Type B pancreatic cell (in vitro differentiated cells): ENCODE measurements around the gene ADSL. TPM values are rescaled to one million over a fixed set of nuclear protein-coding genes. Genes with fewer than 3 reads are reported as not detected.
"Not testable (repeated sequence)": the region's sequence is repeated elsewhere in the genome, so short reads cannot be mapped to it uniquely, and the experiment has no call there.

ENCODE experiments used
- DNase-seq: peaks from one replicate; pipeline ENCODE4 v3.0.0; 2021; ENCODE audit warnings: mixed read lengths; ENCODE audit not compliant: unreplicated experiment; ENCODE audit errors: extremely low spot score
- H3K27ac Mint-ChIP-seq: 2 replicates; pipeline ENCODE4 v1.8.0; 2021; ENCODE audit warnings: mild to moderate bottlenecking, mixed read lengths
- H3K27me3 Mint-ChIP-seq: 2 replicates; pipeline ENCODE4 v1.8.0; 2021; ENCODE audit warnings: mixed read lengths
- H3K36me3 Mint-ChIP-seq: 2 replicates; pipeline ENCODE4 v1.8.0; 2021; ENCODE audit warnings: mixed read lengths
- H3K4me1 Mint-ChIP-seq: one replicate; pipeline ENCODE4 v1.8.0; 2021; ENCODE audit warnings: mixed read lengths; ENCODE audit not compliant: unreplicated experiment
- H3K4me3 Mint-ChIP-seq: 2 replicates; pipeline ENCODE4 v1.8.0; 2021; ENCODE audit warnings: mild to moderate bottlenecking, mixed read lengths
- H3K9me3 Mint-ChIP-seq: 2 replicates; pipeline ENCODE4 v1.8.0; 2021; ENCODE audit warnings: mixed read lengths
- total RNA-seq: library from RNA; stranded (reverse); gene quantifications from 2 replicates; pipeline ENCODE4 v1.2.1, GENCODE V29; 2021; ENCODE audit warnings: low replicate concordance
- TF ChIP-seq, protein P1 (sequence below): fragments of 200-600 bp; sonication (generic); conservative IDR thresholded peaks from 2 replicates; pipeline ENCODE4 v1.5.0; 2021; ENCODE audit warnings: antibody characterized with exemption, mild to moderate bottlenecking

The ADSL gene
- total RNA-seq, 1 donor from 2014 or later: 82.8 TPM

DNA sequence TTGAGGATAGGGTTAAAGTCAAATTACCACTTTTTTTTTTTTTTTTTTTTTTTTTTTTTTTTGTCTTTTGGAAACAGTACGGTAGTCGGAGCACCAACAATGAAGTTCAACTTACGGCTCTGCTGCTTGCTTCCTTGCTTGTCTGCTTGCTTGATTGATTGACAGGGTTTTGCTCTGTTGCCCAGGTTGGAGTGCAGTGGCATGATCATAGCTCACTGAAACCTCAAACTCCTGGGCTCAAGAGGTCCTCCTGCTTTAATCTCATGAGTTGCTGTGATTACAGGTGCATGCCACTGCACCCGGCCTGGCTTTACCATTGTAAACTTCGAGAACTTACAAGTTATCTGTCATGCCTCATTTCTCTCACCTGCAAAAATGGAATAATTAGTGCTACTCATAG lies 29.8 kb downstream of the ADSL start:
- Mint-ChIP-seq H3K4me1 (peaks cover 6% of the 10 kb centered on the region), H3K27me3 (no peaks in the 10 kb centered on the region), H3K9me3 (no peaks in the 10 kb centered on the region), H3K36me3 (peaks cover 4% of the 10 kb centered on the region), H3K27ac (no peak overlapping the region), H3K4me3 (no peak overlapping the region)
- DNase-seq: no peak
- TF ChIP-seq, protein P1, sequence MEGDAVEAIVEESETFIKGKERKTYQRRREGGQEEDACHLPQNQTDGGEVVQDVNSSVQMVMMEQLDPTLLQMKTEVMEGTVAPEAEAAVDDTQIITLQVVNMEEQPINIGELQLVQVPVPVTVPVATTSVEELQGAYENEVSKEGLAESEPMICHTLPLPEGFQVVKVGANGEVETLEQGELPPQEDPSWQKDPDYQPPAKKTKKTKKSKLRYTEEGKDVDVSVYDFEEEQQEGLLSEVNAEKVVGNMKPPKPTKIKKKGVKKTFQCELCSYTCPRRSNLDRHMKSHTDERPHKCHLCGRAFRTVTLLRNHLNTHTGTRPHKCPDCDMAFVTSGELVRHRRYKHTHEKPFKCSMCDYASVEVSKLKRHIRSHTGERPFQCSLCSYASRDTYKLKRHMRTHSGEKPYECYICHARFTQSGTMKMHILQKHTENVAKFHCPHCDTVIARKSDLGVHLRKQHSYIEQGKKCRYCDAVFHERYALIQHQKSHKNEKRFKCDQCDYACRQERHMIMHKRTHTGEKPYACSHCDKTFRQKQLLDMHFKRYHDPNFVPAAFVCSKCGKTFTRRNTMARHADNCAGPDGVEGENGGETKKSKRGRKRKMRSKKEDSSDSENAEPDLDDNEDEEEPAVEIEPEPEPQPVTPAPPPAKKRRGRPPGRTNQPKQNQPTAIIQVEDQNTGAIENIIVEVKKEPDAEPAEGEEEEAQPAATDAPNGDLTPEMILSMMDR: no peak

DNA sequence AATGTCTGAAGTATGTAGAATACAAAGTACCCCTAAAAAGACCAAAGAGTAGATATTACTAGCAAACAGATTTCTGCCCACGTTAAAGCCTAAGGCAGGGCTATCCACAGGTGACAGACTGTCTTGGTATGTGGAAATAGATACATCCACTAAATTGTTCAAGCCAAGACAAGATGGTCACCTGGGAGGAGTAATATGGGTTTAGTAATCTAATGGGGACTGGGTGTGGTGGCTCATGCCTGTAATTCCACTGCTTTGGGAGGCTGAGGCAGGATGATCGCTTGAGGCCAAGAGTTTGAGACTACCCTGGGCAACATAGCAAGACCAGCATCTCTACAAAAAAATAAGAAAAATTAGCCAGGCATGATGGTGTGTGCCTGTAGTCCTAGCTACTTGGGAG lies 31.6 kb downstream of the ADSL start:
- H3K9me3 Mint-ChIP-seq: no peaks in the 10 kb centered on the region
- TF ChIP-seq, protein P1: no peak
- H3K27me3 Mint-ChIP-seq: no peaks in the 10 kb centered on the region
- peak overlapping the region; percentile 83 for H3K27ac Mint-ChIP-seq
- H3K4me1 Mint-ChIP-seq: peaks cover 7% of the 10 kb centered on the region
- H3K4me3 Mint-ChIP-seq: no peak overlapping the region
- no peak for DNase-seq
- peaks cover 10% of the 10 kb centered on the region for H3K36me3 Mint-ChIP-seq

DNA sequence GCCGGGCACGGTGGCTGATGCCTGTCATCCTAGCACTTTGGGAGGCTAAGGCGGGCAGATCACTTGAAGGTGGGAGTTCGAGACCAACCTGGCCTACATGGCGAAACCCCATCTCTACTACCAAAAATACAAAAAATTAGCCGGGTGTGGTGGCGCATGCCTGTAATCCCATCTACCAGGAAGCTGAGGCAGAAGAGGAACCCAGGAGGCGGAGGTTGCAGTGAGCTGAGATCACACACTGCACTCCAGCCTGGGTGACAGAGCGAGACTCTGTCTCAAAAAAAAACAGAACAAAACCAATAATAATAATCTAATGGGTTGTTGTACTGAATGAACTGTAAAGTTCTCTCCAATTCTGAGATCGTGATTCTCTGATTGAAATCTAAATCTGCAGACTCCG lies 32.1 kb downstream of the ADSL start:
- not testable (repeated sequence) for H3K4me1 Mint-ChIP-seq, H3K36me3 Mint-ChIP-seq, DNase-seq, H3K27me3 Mint-ChIP-seq, H3K27ac Mint-ChIP-seq, H3K9me3 Mint-ChIP-seq, H3K4me3 Mint-ChIP-seq

GRCh38 chr22:40381461-40381860 lies 35.2 kb downstream of the ADSL start:
- H3K27ac Mint-ChIP-seq: no peak overlapping the region
- peaks cover 19% of the 10 kb centered on the region for H3K4me1 Mint-ChIP-seq
- DNase-seq: no peak
- no peaks in the 10 kb centered on the region for H3K9me3 Mint-ChIP-seq
- no peak overlapping the region for H3K4me3 Mint-ChIP-seq
- H3K27me3 Mint-ChIP-seq: no peaks in the 10 kb centered on the region
- peaks cover 14% of the 10 kb centered on the region for H3K36me3 Mint-ChIP-seq
- TF ChIP-seq, protein P1: no peak

- no peak for DNase-seq
- Mint-ChIP-seq H3K36me3 (peaks cover 25% of the 10 kb centered on the region), H3K9me3 (peaks cover 3% of the 10 kb centered on the region), H3K4me3 (no peak overlapping the region), H3K27ac (no peak overlapping the region), H3K27me3 (no peaks in the 10 kb centered on the region), H3K4me1 (peaks cover 35% of the 10 kb centered on the region)
- TF ChIP-seq, protein P1: no peak
Measured at GRCh38 chr22:40383905-40384304, 37.6 kb downstream of the ADSL start.

GRCh38 chr22:40385036-40385782 lies 38.9 kb downstream of the ADSL start:
- Mint-ChIP-seq H3K27ac (peak overlapping the region; percentile 77), H3K9me3 (peaks cover 5% of the 10 kb centered on the region), H3K4me1 (peaks cover 40% of the 10 kb centered on the region), H3K4me3 (peak overlapping the region; percentile 53), H3K27me3 (no peaks in the 10 kb centered on the region), H3K36me3 (peaks cover 30% of the 10 kb centered on the region)
- TF ChIP-seq, protein P1: no peak
- no peak for DNase-seq
